Measurements from ENCODE around the gene COL4A4.

The COL4A4 gene

GRCh38 chr2:226978300-226978699, 185.7 kb downstream of the COL4A4 start:
- DNase-seq = no peak

- DNase-seq = no peak
These were observed 186.2 kb downstream of the COL4A4 start for GRCh38 chr2:226977775-226978190.

GRCh38 chr2:226973816-226974215, 190.2 kb downstream of the COL4A4 start:
- no peak for DNase-seq

GRCh38 chr2:226971770-226972169, 192.2 kb downstream of the COL4A4 start:
- no peak for DNase-seq

GRCh38 chr2:226971084-226971483, 192.9 kb downstream of the COL4A4 start:
- no peak for DNase-seq

GRCh38 chr2:226970362-226970761, 193.6 kb downstream of the COL4A4 start:
- DNase-seq = no peak

GRCh38 chr2:226969417-226970080, 194.5 kb downstream of the COL4A4 start:
- DNase-seq = no peak

GRCh38 chr2:226965376-226965775, 198.6 kb downstream of the COL4A4 start:
- DNase-seq = no peak

- no peak for DNase-seq
These were observed 200.5 kb downstream of the COL4A4 start for GRCh38 chr2:226963528-226963927.

- DNase-seq = no peak
These were observed 201.7 kb downstream of the COL4A4 start for GRCh38 chr2:226962176-226962773.

GRCh38 chr2:226959418-226959817, 204.6 kb downstream of the COL4A4 start:
- no peak for DNase-seq

- DNase-seq = no peak
These were observed 207.3 kb downstream of the COL4A4 start for GRCh38 chr2:226956659-226957058.

GRCh38 chr2:226953826-226954225, 210.2 kb downstream of the COL4A4 start:
- no peak for DNase-seq

- DNase-seq = no peak
These were observed 210.8 kb downstream of the COL4A4 start for GRCh38 chr2:226953206-226953605.

Measured in MV-4-11 (cell line).